GM19239 (cell line): Measurements from ENCODE around the gene CDC42BPG.
A peak's percentile ranks its signal among the peaks of the same experiment; 100 is the strongest.
"Not testable (repeated sequence)": the region's sequence is repeated elsewhere in the genome, so short reads cannot be mapped to it uniquely, and the experiment has no call there.

Source experiments
- DNase-seq: peaks from one replicate; pipeline ENCODE4 v3.0.0; 2011; ENCODE audit warnings: low spot score; ENCODE audit not compliant: insufficient read length
- FAIRE-seq: peaks from 2 replicates; lab custom pipeline; 2011; peaks lifted over from hg19 to GRCh38; lab: Jason Lieb, UNC

Gene CDC42BPG

DNA sequence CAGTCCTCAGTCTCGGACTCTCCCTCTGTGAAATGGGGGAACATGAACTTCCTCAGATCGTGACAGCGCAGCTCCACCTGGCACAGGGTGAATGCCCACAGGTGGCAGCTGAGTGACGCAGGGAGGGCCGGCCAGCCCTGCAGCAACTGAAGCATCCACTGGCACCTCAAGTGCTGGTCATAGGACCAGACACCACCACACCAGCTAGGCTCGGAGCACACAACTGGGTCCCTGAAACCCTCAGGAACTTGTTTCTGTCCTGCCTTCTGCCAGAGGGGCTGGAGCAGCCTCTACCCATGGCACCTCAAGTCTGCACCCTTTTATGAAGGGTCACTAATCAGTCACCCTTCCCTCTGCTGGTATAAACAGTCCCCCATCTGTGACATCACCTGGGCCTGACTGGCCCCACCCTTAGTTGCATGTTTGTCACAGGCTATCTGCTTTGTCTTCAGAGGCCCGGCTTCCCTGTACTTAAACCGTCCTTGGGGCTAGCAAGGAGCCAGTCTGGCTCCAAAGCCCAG lies 7.4 kb upstream of the CDC42BPG start:
- DNase-seq (no peak), FAIRE-seq (peak; percentile 62)

- DNase-seq = peak; percentile 87
Measured at GRCh38 chr11:64850979-64851567, 6.6 kb upstream of the CDC42BPG start.

GRCh38 chr11:64849598-64850356 lies 5.3 kb upstream of the CDC42BPG start:
- DNase-seq (no peak), FAIRE-seq (no peak)

More at GRCh38 chr11:64850979-64851567, 6.6 kb upstream of the CDC42BPG start:
- FAIRE-seq = peak; percentile 96

DNA sequence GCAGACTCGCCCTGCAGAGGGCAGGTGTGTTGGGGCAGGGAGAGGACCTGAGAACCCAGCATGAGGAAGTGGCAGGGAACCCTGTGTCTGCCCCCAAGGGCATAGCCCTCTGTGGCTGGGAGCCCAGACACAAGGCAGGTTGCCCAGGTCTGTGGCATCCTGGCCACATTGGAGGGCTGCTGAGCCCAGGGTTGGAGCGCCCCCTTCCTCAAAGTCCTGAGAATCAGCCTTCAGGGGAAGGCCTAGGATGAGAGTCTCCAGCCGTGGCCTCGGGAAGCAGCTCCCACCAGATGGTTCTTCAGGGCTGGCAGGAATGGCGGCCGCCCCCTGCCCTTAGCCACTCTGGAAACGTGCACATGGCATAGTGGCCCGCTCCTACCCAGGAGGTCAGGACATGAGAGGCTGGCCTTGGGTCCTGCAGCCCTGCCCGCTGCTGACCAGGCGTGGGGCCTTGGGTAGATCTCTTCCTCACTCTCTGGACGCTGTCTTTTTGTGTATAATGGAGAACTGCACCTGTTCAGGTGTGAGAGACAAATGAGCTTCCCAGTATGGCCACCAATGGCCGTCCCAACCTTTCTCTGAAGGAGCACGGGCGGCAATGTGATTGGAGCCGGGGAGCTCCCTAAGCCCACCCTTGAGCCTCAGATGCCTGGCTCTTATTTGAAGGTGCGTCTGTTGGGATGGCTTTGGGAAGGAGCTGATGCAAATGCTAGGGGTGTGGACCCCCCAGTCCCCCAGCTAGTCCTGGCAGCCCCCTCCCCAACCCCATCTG lies 4.6 kb upstream of the CDC42BPG start:
- DNase-seq = no peak
- no peak for FAIRE-seq

DNA sequence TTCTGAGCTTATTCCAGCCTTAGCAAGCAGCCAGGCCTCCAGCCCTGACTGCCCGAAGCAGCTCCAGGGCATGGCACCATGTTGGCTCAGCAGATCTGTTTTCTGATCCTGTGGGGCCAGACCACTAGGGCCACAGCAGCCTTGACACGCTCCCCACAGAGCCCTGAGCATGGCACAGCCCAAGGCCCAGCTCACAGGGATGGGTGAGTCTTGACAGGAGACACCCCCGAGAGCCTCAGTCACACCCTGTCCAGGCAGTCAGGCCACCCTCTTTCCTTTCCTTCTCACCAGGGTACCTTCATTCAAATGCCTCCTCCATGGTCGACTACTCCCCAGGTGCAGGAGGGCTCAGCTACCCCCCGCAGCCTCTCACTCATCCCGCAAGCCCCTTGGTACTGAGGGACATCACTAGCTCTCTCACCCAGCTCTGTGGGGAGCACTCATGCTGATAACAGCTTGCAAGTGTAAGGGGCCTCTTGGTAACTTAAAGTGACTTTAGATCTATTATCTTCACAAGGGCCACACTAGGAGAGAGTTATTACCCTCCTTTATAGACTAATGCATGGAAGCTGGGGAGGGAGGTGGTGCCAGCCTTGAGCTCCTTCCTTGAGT lies 3.9 kb upstream of the CDC42BPG start:
- FAIRE-seq (peak; percentile 72), DNase-seq (no peak)

DNA sequence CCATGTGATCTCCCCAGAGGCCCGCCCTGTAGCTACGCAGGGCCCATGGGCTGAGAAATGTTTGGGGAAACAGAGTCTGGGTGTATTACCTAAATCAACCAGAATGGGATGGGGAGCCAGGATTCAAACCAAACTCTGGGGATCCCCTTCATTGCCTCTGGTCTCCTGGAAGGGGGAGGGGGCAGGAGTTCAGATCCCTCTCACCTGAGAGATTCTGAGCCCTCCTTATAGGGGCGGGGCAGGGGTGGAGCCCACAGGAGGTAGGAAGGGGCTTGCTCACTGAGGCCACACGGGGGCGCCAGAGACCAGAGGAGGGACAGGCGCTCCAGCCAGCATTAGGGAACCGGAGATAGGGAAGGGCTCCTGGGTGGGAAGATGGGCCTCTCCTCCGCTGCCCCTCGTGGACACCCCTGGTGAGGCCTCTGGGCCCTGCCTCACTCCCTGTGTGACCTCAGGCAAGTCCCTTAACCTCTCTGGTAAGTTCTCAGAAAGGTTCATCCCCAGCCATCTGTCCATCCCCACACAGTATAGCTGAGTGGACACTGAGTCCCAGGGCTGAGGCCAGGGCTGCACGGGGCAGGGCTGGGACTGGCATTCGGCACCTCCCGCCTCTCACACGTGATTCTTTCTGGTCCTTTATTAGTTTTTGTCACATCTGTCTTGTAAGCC lies 2.7 kb upstream of the CDC42BPG start:
- FAIRE-seq (peak; percentile 90), DNase-seq (peak; percentile 92)

DNA sequence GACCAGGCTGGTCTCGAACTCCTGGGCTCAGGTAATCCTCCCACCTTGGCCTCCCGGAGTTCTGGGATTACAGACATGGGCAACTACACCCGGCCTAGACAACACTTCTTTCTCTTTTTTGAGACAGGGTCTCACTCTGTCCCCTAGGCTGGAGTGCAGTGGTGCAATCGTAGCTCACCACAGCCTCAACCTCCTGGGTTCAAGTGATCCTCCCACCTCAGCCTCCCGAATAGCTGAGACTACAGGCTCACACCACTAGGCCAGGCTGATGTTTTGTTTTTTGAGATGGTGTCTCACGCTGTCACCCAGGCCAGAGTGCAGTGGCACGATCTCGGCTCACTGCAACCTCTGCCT lies 1.3 kb upstream of the CDC42BPG start:
- not testable (repeated sequence) for DNase-seq, FAIRE-seq

- peak; percentile 65 for FAIRE-seq
- DNase-seq = no peak
Measured at GRCh38 chr11:64845129-64845775, 799 bp upstream of the CDC42BPG start.

- DNase-seq = no peak
- FAIRE-seq = no peak
Measured at GRCh38 chr11:64843686-64844329, 645 bp downstream of the CDC42BPG start.

- DNase-seq = no peak
- FAIRE-seq = no peak
Measured at GRCh38 chr11:64842851-64843685, 1.4 kb downstream of the CDC42BPG start.

- FAIRE-seq (no peak), DNase-seq (no peak)
Measured at GRCh38 chr11:64842366-64842759, 2.1 kb downstream of the CDC42BPG start.

GRCh38 chr11:64841592-64842365 lies 2.7 kb downstream of the CDC42BPG start:
- FAIRE-seq = no peak
- no peak for DNase-seq

GRCh38 chr11:64839887-64840782 lies 4.3 kb downstream of the CDC42BPG start:
- no peak for FAIRE-seq

DNA sequence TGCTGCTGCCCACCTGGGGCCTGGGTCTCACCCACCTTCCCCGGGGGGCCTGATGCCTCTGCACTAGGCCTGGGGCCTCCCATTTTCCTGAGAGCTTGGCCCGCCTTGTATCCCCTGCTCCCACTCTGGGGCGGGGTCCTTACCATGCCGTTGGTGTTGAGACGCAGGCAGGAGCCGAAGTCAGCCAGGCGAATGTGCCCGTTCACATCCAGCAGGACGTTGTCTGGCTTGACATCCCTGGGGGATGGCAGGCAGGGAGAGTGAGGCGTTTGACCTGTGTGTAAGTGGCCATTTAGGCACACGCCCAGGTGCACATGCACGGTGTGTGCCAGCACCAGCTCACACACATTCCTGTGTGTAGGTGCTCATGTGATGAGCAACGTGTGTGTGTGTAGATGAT lies 5.1 kb downstream of the CDC42BPG start:
- no peak for FAIRE-seq
- DNase-seq = no peak

More at GRCh38 chr11:64839887-64840782, 4.3 kb downstream of the CDC42BPG start:
- no peak for DNase-seq

- DNase-seq = no peak
- no peak for FAIRE-seq
Measured at GRCh38 chr11:64838600-64839334, 5.7 kb downstream of the CDC42BPG start.

DNA sequence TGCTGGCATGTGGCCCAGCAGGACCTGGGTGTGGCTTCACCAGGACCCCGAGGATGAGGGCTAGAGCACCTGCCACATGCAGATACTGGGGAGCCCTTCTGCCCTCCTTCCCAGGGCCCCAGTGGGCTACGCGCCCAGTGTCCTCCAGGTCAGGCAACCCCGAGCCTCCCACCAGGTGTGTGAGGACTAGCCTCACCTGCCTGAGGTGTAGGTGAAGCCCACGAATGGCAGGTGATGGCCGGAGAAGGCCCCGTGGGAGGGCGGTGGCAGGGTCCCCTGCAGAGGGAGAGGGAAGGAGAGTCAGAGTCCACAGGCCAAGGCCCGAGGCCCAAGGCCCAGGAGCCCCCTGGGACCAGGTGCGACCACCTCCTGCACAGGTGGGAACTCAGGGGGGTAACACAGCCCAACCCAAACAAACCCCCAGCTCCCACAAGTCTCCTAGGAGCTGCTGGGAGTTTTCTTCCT lies 6.5 kb downstream of the CDC42BPG start:
- no peak for DNase-seq
- no peak for FAIRE-seq
